Vagina (tissue), 2 donors: ENCODE results near the gene APLP2. TPM values are rescaled to one million over a fixed set of nuclear protein-coding genes. Genes with fewer than 3 reads are reported as not detected.

Experiments used
- DNase-seq, 2 donors: peaks; one replicate each; pipeline ENCODE4 v3.0.0-alpha.2; 2017; ENCODE audit errors: extremely low spot score in 2 of 2
- H3K27ac ChIP-seq: fragments of 200-600 bp; sonication (generic); one replicate; pipeline ENCODE4 v1.5.1; 2019
- H3K27me3 ChIP-seq: fragments of 200-600 bp; sonication (generic); one replicate; pipeline ENCODE4 v1.5.1; 2019
- H3K36me3 ChIP-seq, 2 donors: fragments of 200-600 bp; sonication (generic); one replicate each; pipeline ENCODE4 v1.5.1; 2017 to 2019
- H3K4me1 ChIP-seq: fragments of 200-600 bp; sonication (generic); one replicate; pipeline ENCODE4 v1.5.1; 2019
- H3K4me3 ChIP-seq, 2 donors: fragments of 200-600 bp; sonication (generic); 1 replicate in 1 of 2; 2 replicates in 1 of 2; pipeline ENCODE4 v1.5.1; 2016 to 2019
- H3K9me3 ChIP-seq: fragments of 200-600 bp; sonication (generic); one replicate; pipeline ENCODE4 v1.5.1; 2019
- POLR2A ChIP-seq, 2 donors: fragments of 450-650 bp; IDR thresholded peaks; one replicate each; pipeline ENCODE4 v1.6.1; 2017; ENCODE audit warnings: antibody characterized with exemption in 2 of 2, mild to moderate bottlenecking in 2 of 2, moderate library complexity in 2 of 2
- POLR2AphosphoS5 ChIP-seq, 2 donors: sonication (generic); formaldehyde crosslinking; IDR thresholded peaks; one replicate each; pipeline ENCODE4 v1.9.0; 2017; ENCODE audit warnings: antibody characterized with exemption in 2 of 2, mild to moderate bottlenecking in 2 of 2, low read depth in 1 of 2; ENCODE audit not compliant: insufficient read depth in 1 of 2
- intact Hi-C: fragments of 100-400 bp; cut with DNase I; formaldehyde crosslinking; loops from one replicate; pipeline ENCODE4 v1.15.1; 2023
- total RNA-seq: library from RNA; depleted of rRNA; stranded (reverse); fragments of >200 nt; gene quantifications from one replicate; pipeline ENCODE4 v1.2.3, GENCODE V29; 2016
- TF ChIP-seq, protein P1 (sequence below), 3 experiments: fragments of 450-650 bp in 2 of 3; fragments of 200-600 bp in 1 of 3; sonication (generic) in 1 of 3; IDR thresholded peaks; one replicate each; pipeline ENCODE4 v1.5.1; 2017 to 2019; ENCODE audit warnings: antibody characterized with exemption in 3 of 3, mild to moderate bottlenecking in 2 of 3, moderate library complexity in 2 of 3

Gene APLP2
- total RNA-seq, 1 donor from 2014 or later: 234 TPM

DNA sequence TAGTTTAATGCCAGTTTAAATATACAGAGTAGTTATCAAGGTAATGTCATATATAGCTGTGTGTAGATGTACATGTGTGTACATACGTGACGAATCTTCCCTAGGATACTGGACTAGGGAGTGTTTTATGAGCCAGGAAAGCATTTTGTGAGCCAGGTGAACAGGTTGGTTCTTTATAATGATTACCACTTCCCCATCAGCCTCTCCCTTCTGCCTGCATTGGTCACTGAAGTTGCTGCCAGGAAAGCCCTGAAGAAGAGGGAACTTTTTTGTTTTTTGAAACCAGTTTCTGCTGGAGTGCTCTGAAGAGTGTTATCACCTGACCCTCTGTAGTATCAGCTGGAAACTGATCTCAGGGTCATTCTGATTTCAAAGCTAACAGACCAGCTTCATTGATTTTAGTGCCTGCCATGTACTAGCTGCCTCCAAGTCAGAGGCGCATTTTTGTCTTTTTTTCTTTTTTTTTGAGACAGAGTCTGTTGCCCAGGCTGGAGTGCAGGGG is 75.7 kb downstream of the APLP2 start:
- H3K27me3 ChIP-seq: no peaks in the 10 kb centered on the region
- H3K27ac ChIP-seq: peak overlapping the region; percentile 11
- no peak overlapping the region for H3K4me3 ChIP-seq
- no peak for TF ChIP-seq POLR2A (IDR thresholded peaks at IDR 0.05)
- H3K36me3 ChIP-seq: peaks cover 0 to 34% of the 10 kb centered on the region in 2 donors
- peaks cover 13% of the 10 kb centered on the region for H3K4me1 ChIP-seq
- DNase-seq: no peak
- H3K9me3 ChIP-seq: no peaks in the 10 kb centered on the region
- intact Hi-C loops: no loop called here

GRCh38 chr11:130145975-130146776 is 76.5 kb downstream of the APLP2 start:
- TF ChIP-seq, protein P1, sequence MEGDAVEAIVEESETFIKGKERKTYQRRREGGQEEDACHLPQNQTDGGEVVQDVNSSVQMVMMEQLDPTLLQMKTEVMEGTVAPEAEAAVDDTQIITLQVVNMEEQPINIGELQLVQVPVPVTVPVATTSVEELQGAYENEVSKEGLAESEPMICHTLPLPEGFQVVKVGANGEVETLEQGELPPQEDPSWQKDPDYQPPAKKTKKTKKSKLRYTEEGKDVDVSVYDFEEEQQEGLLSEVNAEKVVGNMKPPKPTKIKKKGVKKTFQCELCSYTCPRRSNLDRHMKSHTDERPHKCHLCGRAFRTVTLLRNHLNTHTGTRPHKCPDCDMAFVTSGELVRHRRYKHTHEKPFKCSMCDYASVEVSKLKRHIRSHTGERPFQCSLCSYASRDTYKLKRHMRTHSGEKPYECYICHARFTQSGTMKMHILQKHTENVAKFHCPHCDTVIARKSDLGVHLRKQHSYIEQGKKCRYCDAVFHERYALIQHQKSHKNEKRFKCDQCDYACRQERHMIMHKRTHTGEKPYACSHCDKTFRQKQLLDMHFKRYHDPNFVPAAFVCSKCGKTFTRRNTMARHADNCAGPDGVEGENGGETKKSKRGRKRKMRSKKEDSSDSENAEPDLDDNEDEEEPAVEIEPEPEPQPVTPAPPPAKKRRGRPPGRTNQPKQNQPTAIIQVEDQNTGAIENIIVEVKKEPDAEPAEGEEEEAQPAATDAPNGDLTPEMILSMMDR (IDR thresholded peaks at IDR 0.05): no peak
- peak in 1 of 2 donors; percentile 30 for TF ChIP-seq POLR2AphosphoS5 (IDR thresholded peaks at IDR 0.05; ENCODE audit: insufficient read depth in 1 of 2, low read depth in 1 of 2)
- TF ChIP-seq POLR2A (IDR thresholded peaks at IDR 0.05): no peak
- Histone ChIP-seq H3K4me1 (peaks cover 13% of the 10 kb centered on the region), H3K4me3 (no peak overlapping the region), H3K27me3 (no peaks in the 10 kb centered on the region), H3K27ac (peak overlapping the region; percentile 21), H3K36me3 (peaks cover 0 to 30% of the 10 kb centered on the region in 2 donors), H3K9me3 (no peaks in the 10 kb centered on the region)
- DNase-seq: no peak
- intact Hi-C loops: no loop called here

DNA sequence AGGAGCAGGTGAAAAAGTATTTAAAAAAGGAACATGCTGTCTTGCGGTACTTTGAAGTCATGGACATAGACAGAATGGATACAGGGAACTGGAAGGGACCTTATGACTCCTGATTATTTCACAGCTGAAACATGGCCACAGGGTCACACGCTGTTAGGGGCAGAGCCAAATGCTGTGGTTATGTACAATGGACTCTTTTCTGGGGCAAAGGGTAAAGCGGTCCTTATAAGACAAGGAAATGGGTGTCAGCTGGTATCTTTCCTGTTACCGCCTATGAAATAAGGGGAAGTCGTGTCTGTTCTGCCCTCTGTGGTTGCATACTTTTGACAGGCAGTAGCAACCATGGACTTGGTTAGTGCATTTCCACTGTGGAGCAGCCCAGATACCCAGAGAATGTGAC is 77.1 kb downstream of the APLP2 start:
- no peak for DNase-seq
- intact Hi-C loops: no loop called here
- TF ChIP-seq, protein P1 (IDR thresholded peaks at IDR 0.05): no peak
- TF ChIP-seq POLR2A (IDR thresholded peaks at IDR 0.05): no peak
- TF ChIP-seq POLR2AphosphoS5 (IDR thresholded peaks at IDR 0.05; ENCODE audit: insufficient read depth in 1 of 2, low read depth in 1 of 2): no peak
- Histone ChIP-seq H3K27me3 (no peaks in the 10 kb centered on the region), H3K36me3 (peaks cover 0 to 23% of the 10 kb centered on the region in 2 donors), H3K9me3 (no peaks in the 10 kb centered on the region), H3K4me1 (peaks cover 11% of the 10 kb centered on the region), H3K4me3 (no peak overlapping the region), H3K27ac (peak overlapping the region; percentile 21)

GRCh38 chr11:130148796-130149326 is 79.2 kb downstream of the APLP2 start:
- Histone ChIP-seq H3K4me1 (peaks cover 9% of the 10 kb centered on the region), H3K36me3 (peaks cover 0 to 12% of the 10 kb centered on the region in 2 donors), H3K4me3 (no peak overlapping the region), H3K27ac (no peak overlapping the region), H3K9me3 (no peaks in the 10 kb centered on the region), H3K27me3 (no peaks in the 10 kb centered on the region)
- no peak for DNase-seq
- intact Hi-C loops: no loop called here
- TF ChIP-seq POLR2A (IDR thresholded peaks at IDR 0.05) (no peak), POLR2AphosphoS5 (IDR thresholded peaks at IDR 0.05; ENCODE audit: insufficient read depth in 1 of 2, low read depth in 1 of 2) (no peak)
- TF ChIP-seq, protein P1 (IDR thresholded peaks at IDR 0.05): no peak

DNA sequence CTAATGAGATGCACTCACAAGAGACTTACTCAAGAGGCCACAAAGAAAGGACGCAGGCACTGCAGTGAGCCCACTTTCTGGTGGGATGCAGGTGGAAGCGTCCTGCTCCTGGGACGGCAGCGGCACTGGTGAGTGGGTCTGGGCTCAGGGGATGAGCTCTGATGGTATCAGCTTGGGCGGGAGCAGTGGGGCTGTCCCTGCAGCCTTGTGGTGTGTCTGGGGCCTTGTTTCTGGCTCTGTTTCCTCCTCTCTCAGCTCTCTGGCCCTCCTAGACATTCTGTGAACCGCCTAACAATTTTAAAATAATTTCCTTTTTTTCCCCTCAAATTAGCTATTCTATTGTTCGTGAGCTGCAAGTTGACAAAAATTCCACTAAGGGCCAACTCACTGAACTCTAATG is 81.1 kb downstream of the APLP2 start:
- intact Hi-C loops: no loop called here
- Histone ChIP-seq H3K36me3 (no peaks in the 10 kb centered on the region), H3K4me3 (no peak overlapping the region), H3K27ac (no peak overlapping the region), H3K9me3 (no peaks in the 10 kb centered on the region), H3K4me1 (peaks cover 8% of the 10 kb centered on the region), H3K27me3 (no peaks in the 10 kb centered on the region)
- DNase-seq: no peak
- TF ChIP-seq POLR2AphosphoS5 (IDR thresholded peaks at IDR 0.05; ENCODE audit: insufficient read depth in 1 of 2, low read depth in 1 of 2): no peak
- no peak for TF ChIP-seq POLR2A (IDR thresholded peaks at IDR 0.05)
- TF ChIP-seq, protein P1 (IDR thresholded peaks at IDR 0.05): no peak
